SU-DHL-6 (cell line): Measurements from ENCODE around the gene GRXCR2.

Experiments used
- EZH2phosphoT487 ChIP-seq: fragments of 200-600 bp; sonication (generic), shearing (Covaris generic); conservative IDR thresholded peaks from 2 replicates; pipeline ENCODE4 v1.6.1; 2018; ENCODE audit warnings: mild to moderate bottlenecking, antibody characterized with exemption, low read length, moderate library complexity, mixed read lengths
- TF ChIP-seq, protein P1 (sequence below): fragments of 200-600 bp; sonication (generic); IDR thresholded peaks from one replicate; pipeline ENCODE4 v1.5.1; 2017; ENCODE audit warnings: antibody characterized with exemption, mild to moderate bottlenecking, low read length, moderate library complexity; ENCODE audit not compliant: insufficient read depth, poor library complexity, severe bottlenecking

DNA sequence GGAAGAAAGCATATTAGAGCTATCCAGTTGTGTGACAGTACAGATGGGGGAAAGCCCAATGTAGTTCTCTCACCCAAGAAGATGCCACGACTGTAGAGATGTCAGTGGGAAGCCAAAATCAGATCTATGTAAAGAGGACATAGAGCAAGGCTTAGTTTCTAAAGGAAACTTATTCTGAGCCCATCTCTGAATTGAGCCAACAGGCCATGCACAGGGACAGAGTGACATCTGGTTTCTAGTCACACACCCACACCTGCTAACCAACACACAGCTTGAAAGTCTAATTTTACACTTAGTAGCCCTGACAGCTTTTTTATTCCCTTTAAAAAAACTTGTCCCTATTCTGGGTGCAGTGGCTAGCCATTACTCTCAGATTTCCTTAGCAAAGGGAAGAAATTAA, 59.9 kb downstream of the GRXCR2 start:
- TF ChIP-seq, protein P1, sequence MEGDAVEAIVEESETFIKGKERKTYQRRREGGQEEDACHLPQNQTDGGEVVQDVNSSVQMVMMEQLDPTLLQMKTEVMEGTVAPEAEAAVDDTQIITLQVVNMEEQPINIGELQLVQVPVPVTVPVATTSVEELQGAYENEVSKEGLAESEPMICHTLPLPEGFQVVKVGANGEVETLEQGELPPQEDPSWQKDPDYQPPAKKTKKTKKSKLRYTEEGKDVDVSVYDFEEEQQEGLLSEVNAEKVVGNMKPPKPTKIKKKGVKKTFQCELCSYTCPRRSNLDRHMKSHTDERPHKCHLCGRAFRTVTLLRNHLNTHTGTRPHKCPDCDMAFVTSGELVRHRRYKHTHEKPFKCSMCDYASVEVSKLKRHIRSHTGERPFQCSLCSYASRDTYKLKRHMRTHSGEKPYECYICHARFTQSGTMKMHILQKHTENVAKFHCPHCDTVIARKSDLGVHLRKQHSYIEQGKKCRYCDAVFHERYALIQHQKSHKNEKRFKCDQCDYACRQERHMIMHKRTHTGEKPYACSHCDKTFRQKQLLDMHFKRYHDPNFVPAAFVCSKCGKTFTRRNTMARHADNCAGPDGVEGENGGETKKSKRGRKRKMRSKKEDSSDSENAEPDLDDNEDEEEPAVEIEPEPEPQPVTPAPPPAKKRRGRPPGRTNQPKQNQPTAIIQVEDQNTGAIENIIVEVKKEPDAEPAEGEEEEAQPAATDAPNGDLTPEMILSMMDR, result no peak
- no peak for TF ChIP-seq EZH2phosphoT487
